Muscle layer of colon (tissue), 2 donors: ENCODE results near the gene SMAD4.

Source experiments
- H3K27ac ChIP-seq: one replicate; pipeline ENCODE4 v1.7.0; 2013; ENCODE audit warnings: low read depth, mild to moderate bottlenecking, low read length, moderate library complexity
- H3K27me3 ChIP-seq, 2 donors: one replicate each; pipeline ENCODE4 v1.7.0; 2013; ENCODE audit warnings: low read length in 2 of 2, mild to moderate bottlenecking in 2 of 2; ENCODE audit not compliant: insufficient read depth in 2 of 2, control insufficient read depth in 1 of 2
- H3K36me3 ChIP-seq: one replicate; pipeline ENCODE4 v1.7.0; 2013; ENCODE audit warnings: mild to moderate bottlenecking, low read length; ENCODE audit not compliant: insufficient read depth
- H3K4me1 ChIP-seq: one replicate; pipeline ENCODE4 v1.7.0; 2013; ENCODE audit warnings: mild to moderate bottlenecking, low read length; ENCODE audit not compliant: insufficient read depth
- H3K4me3 ChIP-seq, 2 donors: one replicate each; pipeline ENCODE4 v1.7.0; 2013; ENCODE audit warnings: low read length in 2 of 2, low read depth in 1 of 2, mild to moderate bottlenecking in 1 of 2, moderate library complexity in 1 of 2
- H3K9ac ChIP-seq: one replicate; pipeline ENCODE4 v1.7.0; 2013; ENCODE audit warnings: low read length
- H3K9me3 ChIP-seq: one replicate; pipeline ENCODE4 v1.7.0; 2013; ENCODE audit warnings: mild to moderate bottlenecking, low read length
- donor health status: abdominal sarcoma.
- donor health status: Adenocarcinoma of cecum.

SMAD4 gene

GRCh38 chr18:51006948-51007789, 22.8 kb upstream of the SMAD4 start:
- Histone ChIP-seq H3K27me3 (no peaks in the 10 kb centered on the region), H3K9ac (no peak overlapping the region), H3K27ac (no peak overlapping the region), H3K4me1 (peaks cover 5% of the 10 kb centered on the region), H3K9me3 (no peaks in the 10 kb centered on the region), H3K4me3 (no peak overlapping the region), H3K36me3 (no peaks in the 10 kb centered on the region)

GRCh38 chr18:51007790-51008139, 22.2 kb upstream of the SMAD4 start:
- H3K4me3 ChIP-seq, result no peak overlapping the region
- no peak overlapping the region for H3K9ac ChIP-seq
- no peak overlapping the region for H3K27ac ChIP-seq
- H3K27me3 ChIP-seq, result no peaks in the 10 kb centered on the region
- no peaks in the 10 kb centered on the region for H3K36me3 ChIP-seq
- H3K4me1 ChIP-seq, result peaks cover 5% of the 10 kb centered on the region
- no peaks in the 10 kb centered on the region for H3K9me3 ChIP-seq

- H3K36me3 ChIP-seq, result no peaks in the 10 kb centered on the region
- no peak overlapping the region for H3K9ac ChIP-seq
- H3K9me3 ChIP-seq, result no peaks in the 10 kb centered on the region
- peaks cover 5% of the 10 kb centered on the region for H3K4me1 ChIP-seq
- no peaks in the 10 kb centered on the region for H3K27me3 ChIP-seq
- no peak overlapping the region for H3K4me3 ChIP-seq
- H3K27ac ChIP-seq, result no peak overlapping the region
Measured at GRCh38 chr18:51009072-51009471, 20.9 kb upstream of the SMAD4 start.

- Histone ChIP-seq H3K9ac (no peak overlapping the region), H3K27ac (no peak overlapping the region), H3K36me3 (no peaks in the 10 kb centered on the region), H3K9me3 (no peaks in the 10 kb centered on the region), H3K4me1 (peaks cover 5% of the 10 kb centered on the region), H3K27me3 (no peaks in the 10 kb centered on the region), H3K4me3 (no peak overlapping the region)
Measured at GRCh38 chr18:51010218-51010617, 19.8 kb upstream of the SMAD4 start.

GRCh38 chr18:51011709-51012108, 18.3 kb upstream of the SMAD4 start:
- no peaks in the 10 kb centered on the region for H3K27me3 ChIP-seq
- no peaks in the 10 kb centered on the region for H3K36me3 ChIP-seq
- H3K27ac ChIP-seq, result no peak overlapping the region
- no peaks in the 10 kb centered on the region for H3K9me3 ChIP-seq
- no peak overlapping the region for H3K4me3 ChIP-seq
- H3K4me1 ChIP-seq, result peaks cover 5% of the 10 kb centered on the region
- no peak overlapping the region for H3K9ac ChIP-seq

- Histone ChIP-seq H3K27ac (no peak overlapping the region), H3K9ac (no peak overlapping the region), H3K9me3 (no peaks in the 10 kb centered on the region), H3K4me1 (peaks cover 5% of the 10 kb centered on the region), H3K27me3 (no peaks in the 10 kb centered on the region), H3K4me3 (no peak overlapping the region), H3K36me3 (no peaks in the 10 kb centered on the region)
Measured at GRCh38 chr18:51012441-51012840, 17.6 kb upstream of the SMAD4 start.

- Histone ChIP-seq H3K27ac (no peak overlapping the region), H3K9ac (no peak overlapping the region), H3K4me3 (no peak overlapping the region), H3K27me3 (no peaks in the 10 kb centered on the region), H3K9me3 (no peaks in the 10 kb centered on the region), H3K36me3 (no peaks in the 10 kb centered on the region), H3K4me1 (peaks cover 5% of the 10 kb centered on the region)
Measured at GRCh38 chr18:51013259-51013658, 16.8 kb upstream of the SMAD4 start.

GRCh38 chr18:51017140-51017879, 12.7 kb upstream of the SMAD4 start:
- no peaks in the 10 kb centered on the region for H3K36me3 ChIP-seq
- no peaks in the 10 kb centered on the region for H3K27me3 ChIP-seq
- H3K4me1 ChIP-seq, result no peaks in the 10 kb centered on the region
- H3K27ac ChIP-seq, result no peak overlapping the region
- no peaks in the 10 kb centered on the region for H3K9me3 ChIP-seq
- no peak overlapping the region for H3K9ac ChIP-seq
- H3K4me3 ChIP-seq, result no peak overlapping the region

GRCh38 chr18:51020536-51020935, 9.5 kb upstream of the SMAD4 start:
- Histone ChIP-seq H3K9ac (no peak overlapping the region), H3K27me3 (no peaks in the 10 kb centered on the region), H3K27ac (no peak overlapping the region), H3K9me3 (no peaks in the 10 kb centered on the region), H3K36me3 (peaks cover under 1% of the 10 kb centered on the region), H3K4me1 (no peaks in the 10 kb centered on the region), H3K4me3 (no peak overlapping the region)

- no peak overlapping the region for H3K4me3 ChIP-seq
- H3K9ac ChIP-seq, result no peak overlapping the region
- no peak overlapping the region for H3K27ac ChIP-seq
- no peaks in the 10 kb centered on the region for H3K4me1 ChIP-seq
- peaks cover 8% of the 10 kb centered on the region for H3K36me3 ChIP-seq
- no peaks in the 10 kb centered on the region for H3K9me3 ChIP-seq
- H3K27me3 ChIP-seq, result no peaks in the 10 kb centered on the region
Measured at GRCh38 chr18:51021226-51021965, 8.6 kb upstream of the SMAD4 start.

- no peak overlapping the region for H3K4me3 ChIP-seq
- no peak overlapping the region for H3K9ac ChIP-seq
- H3K36me3 ChIP-seq, result peaks cover 8% of the 10 kb centered on the region
Measured at GRCh38 chr18:51025512-51025911, 4.5 kb upstream of the SMAD4 start.

More at GRCh38 chr18:51025512-51025911, 4.5 kb upstream of the SMAD4 start:
- no peak overlapping the region for H3K27ac ChIP-seq
- H3K4me1 ChIP-seq, result peaks cover 15% of the 10 kb centered on the region
- H3K9me3 ChIP-seq, result no peaks in the 10 kb centered on the region
- no peaks in the 10 kb centered on the region for H3K27me3 ChIP-seq
